Activated CD8-positive, alpha-beta T cell treated with anti-CD3 and anti-CD28 coated beads for 36 hours (primary cell): Measurements from ENCODE around the gene NMUR1. TPM values are rescaled to one million over a fixed set of nuclear protein-coding genes. Genes with fewer than 3 reads are reported as not detected.

Experiments used
- ATAC-seq: fragments of 200-7000 bp; cut with Tn5 transposase; one replicate; pipeline ENCODE4 v1.10.0; 2021; ENCODE audit warnings: mild to moderate bottlenecking, moderate library complexity
- CTCF ChIA-PET: fragments of 350-600 bp; sonication (Branson Sonifier 250); formaldehyde crosslinking; loops from one replicate; lab custom pipeline; 2021; ENCODE audit warnings: antibody characterized with exemption; lab: Charles Lee
- POLR2A ChIA-PET: fragments of 350-600 bp; sonication (Branson Sonifier 250); formaldehyde crosslinking; loops from one replicate; lab custom pipeline; 2021; ENCODE audit warnings: antibody characterized with exemption; lab: Charles Lee
- DNase-seq: peaks from one replicate; pipeline ENCODE4 v3.0.0-alpha.2; 2020
- H3K27ac Mint-ChIP-seq: one replicate; pipeline ENCODE4 v1.8.0; 2021; ENCODE audit warnings: mild to moderate bottlenecking, mixed read lengths
- H3K27me3 Mint-ChIP-seq: one replicate; pipeline ENCODE4 v1.8.0; 2021; ENCODE audit warnings: mixed read lengths
- H3K36me3 Mint-ChIP-seq: one replicate; pipeline ENCODE4 v1.8.0; 2021; ENCODE audit warnings: low read depth, mixed read lengths
- H3K4me1 Mint-ChIP-seq: one replicate; pipeline ENCODE4 v1.8.0; 2021; ENCODE audit warnings: low read depth, mixed read lengths
- H3K4me3 Mint-ChIP-seq: one replicate; pipeline ENCODE4 v1.8.0; 2021; ENCODE audit warnings: mild to moderate bottlenecking, moderate library complexity, mixed read lengths
- H3K9me3 Mint-ChIP-seq: one replicate; pipeline ENCODE4 v1.8.0; 2021; ENCODE audit warnings: mixed read lengths
- CTCF ChIP-seq: fragments of 200-600 bp; IDR thresholded peaks from one replicate; pipeline ENCODE4 v1.8.0; 2022; ENCODE audit warnings: antibody characterized with exemption, mild to moderate bottlenecking
- intact Hi-C: fragments of 100-400 bp; cut with micrococcal nuclease; formaldehyde crosslinking; loops from one replicate; pipeline ENCODE4 v1.10.0; 2022
- total RNA-seq, 2 experiments: library from RNA; stranded (reverse); gene quantifications; one replicate each; pipeline ENCODE4 v1.2.3, GENCODE V29; 2021

Gene NMUR1
- total RNA-seq, 2 experiments from 2014 or later: 0.09 TPM; not detected in 1

- CTCF ChIA-PET: interaction anchor here (1.2 to 5.9 kb wide), 5 partner anchors 15 to 182 kb away, joined by 4 to 64 read pairs (median 5); no protein-coding TSS in a partner anchor
- H3K4me1 Mint-ChIP-seq: peaks cover 9% of the 10 kb centered on the region
These were observed 1.9 kb upstream of the NMUR1 start for GRCh38 chr2:231531883-231532755.

GRCh38 chr2:231531466-231531865 lies 1.2 kb upstream of the NMUR1 start:
- H3K27me3 Mint-ChIP-seq: peaks cover 19% of the 10 kb centered on the region
- intact Hi-C loops: no loop called here
- no peak overlapping the region for H3K4me3 Mint-ChIP-seq
- no peaks in the 10 kb centered on the region for H3K9me3 Mint-ChIP-seq
- ChIA-PET POLR2A (interaction anchor here (1.2 to 2.2 kb wide), 2 partner anchors 9 to 17 kb away, joined by 4 to 5 read pairs; no protein-coding TSS in a partner anchor), CTCF (interaction anchor here (0.8 to 5.9 kb wide), 7 partner anchors 8 to 121 kb away, joined by 3 to 64 read pairs (median 8); no protein-coding TSS in a partner anchor)
- peaks cover 9% of the 10 kb centered on the region for H3K4me1 Mint-ChIP-seq
- TF ChIP-seq CTCF: no peak
- no peak overlapping the region for H3K27ac Mint-ChIP-seq
- H3K36me3 Mint-ChIP-seq: no peaks in the 10 kb centered on the region
- DNase-seq (no peak), ATAC-seq (no peak)

More at GRCh38 chr2:231531883-231532755, 1.9 kb upstream of the NMUR1 start:
- no peaks in the 10 kb centered on the region for H3K9me3 Mint-ChIP-seq
- intact Hi-C loops: no loop called here
- no peak overlapping the region for H3K4me3 Mint-ChIP-seq
- no peak overlapping the region for H3K27ac Mint-ChIP-seq
- DNase-seq (no peak), ATAC-seq (no peak)
- POLR2A ChIA-PET: interaction anchor here (0.9 to 2.2 kb wide), 4 partner anchors 10 to 81 kb away, joined by 3 to 5 read pairs (median 4); no protein-coding TSS in a partner anchor
- H3K27me3 Mint-ChIP-seq: peaks cover 19% of the 10 kb centered on the region
- no peaks in the 10 kb centered on the region for H3K36me3 Mint-ChIP-seq
- TF ChIP-seq CTCF: no peak

GRCh38 chr2:231528636-231529030 lies 1.6 kb downstream of the NMUR1 start:
- peaks cover 26% of the 10 kb centered on the region for H3K4me1 Mint-ChIP-seq
- ATAC-seq (no peak), DNase-seq (no peak)
- H3K27me3 Mint-ChIP-seq: peaks cover 19% of the 10 kb centered on the region
- H3K36me3 Mint-ChIP-seq: no peaks in the 10 kb centered on the region
- no peak overlapping the region for H3K4me3 Mint-ChIP-seq
- intact Hi-C loops: no loop called here
- no peak overlapping the region for H3K27ac Mint-ChIP-seq
- no peaks in the 10 kb centered on the region for H3K9me3 Mint-ChIP-seq
- ChIA-PET CTCF (interaction anchor here (1.0 to 5.9 kb wide), 2 partner anchors 12 to 27 kb away, joined by 3 to 64 read pairs; no protein-coding TSS in a partner anchor), POLR2A (interaction anchor here (0.6 kb wide), 2 partner anchors 31 to 503 kb away, joined by 3 read pairs; no protein-coding TSS in a partner anchor)
- no peak for TF ChIP-seq CTCF

GRCh38 chr2:231527955-231528635 lies 2.1 kb downstream of the NMUR1 start:
- no peak overlapping the region for H3K27ac Mint-ChIP-seq
- no peaks in the 10 kb centered on the region for H3K9me3 Mint-ChIP-seq
- no peak for TF ChIP-seq CTCF

More at GRCh38 chr2:231527955-231528635, 2.1 kb downstream of the NMUR1 start:
- POLR2A ChIA-PET: no interaction called here
- intact Hi-C loops: no loop called here
- Mint-ChIP-seq H3K36me3 (no peaks in the 10 kb centered on the region), H3K27me3 (peaks cover 19% of the 10 kb centered on the region), H3K4me1 (peaks cover 29% of the 10 kb centered on the region), H3K4me3 (no peak overlapping the region)
- no peak for ATAC-seq
- DNase-seq: no peak
- CTCF ChIA-PET: interaction anchor here (1.0 to 5.9 kb wide), 2 partner anchors 11 to 27 kb away, joined by 3 to 64 read pairs; no protein-coding TSS in a partner anchor
